Stimulated activated CD8-positive, alpha-beta memory T cell treated with anti-CD3 and anti-CD28 coated beads, Interleukin-2, amount 100 ng/mL, for 1 hour (primary cell): ENCODE results near the gene IL18R1.

ENCODE experiments used
- DNase-seq, 2 donors: peaks; one replicate each; pipeline ENCODE4 v3.0.0-alpha.2; 2020; ENCODE audit warnings: low read depth in 2 of 2

The IL18R1 gene

GRCh38 chr2:102391565-102391964 lies 36.0 kb downstream of the IL18R1 start:
- DNase-seq: no peak

GRCh38 chr2:102392096-102392495 lies 36.5 kb downstream of the IL18R1 start:
- DNase-seq: no peak

- no peak for DNase-seq
These were observed 37.3 kb downstream of the IL18R1 start for GRCh38 chr2:102392942-102393341.

GRCh38 chr2:102396012-102396411 lies 40.4 kb downstream of the IL18R1 start:
- DNase-seq: no peak

- no peak for DNase-seq
These were observed 41.6 kb downstream of the IL18R1 start for GRCh38 chr2:102397209-102397608.

GRCh38 chr2:102399499-102400141 lies 44.0 kb downstream of the IL18R1 start:
- DNase-seq: no peak

GRCh38 chr2:102401456-102401855 lies 45.9 kb downstream of the IL18R1 start:
- DNase-seq: no peak

GRCh38 chr2:102401865-102402264 lies 46.3 kb downstream of the IL18R1 start:
- DNase-seq: no peak

GRCh38 chr2:102410952-102411351 lies 55.4 kb downstream of the IL18R1 start:
- DNase-seq: no peak

- no peak for DNase-seq
These were observed 56.6 kb downstream of the IL18R1 start for GRCh38 chr2:102412199-102412598.

GRCh38 chr2:102417946-102418345 lies 62.4 kb downstream of the IL18R1 start:
- DNase-seq: no peak

- no peak for DNase-seq
These were observed 62.9 kb downstream of the IL18R1 start for GRCh38 chr2:102418421-102418961.

- DNase-seq: no peak
These were observed 64.7 kb downstream of the IL18R1 start for GRCh38 chr2:102420290-102420689.

- DNase-seq: no peak
These were observed 66.5 kb downstream of the IL18R1 start for GRCh38 chr2:102421890-102422759.

GRCh38 chr2:102422910-102423309 lies 67.3 kb downstream of the IL18R1 start, which contains the start of gene IL18RAP:
TSS of gene IL18RAP (plus strand) at chr2:102423160. CDS start at chr2:102423278, 118 bp downstream.
- DNase-seq: no peak

- DNase-seq: no peak
These were observed 67.8 kb downstream of the IL18R1 start for GRCh38 chr2:102423368-102423767.

GRCh38 chr2:102424754-102425153 lies 69.2 kb downstream of the IL18R1 start:
- no peak for DNase-seq

- no peak for DNase-seq
These were observed 70.0 kb downstream of the IL18R1 start for GRCh38 chr2:102425441-102426132.

GRCh38 chr2:102427249-102427648 lies 71.7 kb downstream of the IL18R1 start:
- no peak for DNase-seq

- DNase-seq: no peak
These were observed 73.0 kb downstream of the IL18R1 start for GRCh38 chr2:102428573-102428972.

- no peak for DNase-seq
These were observed 76.8 kb downstream of the IL18R1 start for GRCh38 chr2:102432386-102432785.

GRCh38 chr2:102433973-102434654 lies 78.5 kb downstream of the IL18R1 start:
- DNase-seq: no peak
